Stimulated activated CD8-positive, alpha-beta memory T cell treated with anti-CD3 and anti-CD28 coated beads, Interleukin-15, amount 100 ng/mL, for 1 hour (primary cell): ENCODE results near the gene PARD3.
"Not testable (repeated sequence)": the region's sequence is repeated elsewhere in the genome, so short reads cannot be mapped to it uniquely, and the experiment has no call there.

Experiments used
- DNase-seq: peaks from one replicate; pipeline ENCODE4 v3.0.0-alpha.2; 2020; ENCODE audit warnings: low read depth

PARD3 gene

GRCh38 chr10:34420795-34421194 is 394.3 kb downstream of the PARD3 start:
- DNase-seq = no peak

GRCh38 chr10:34420273-34420672 is 394.8 kb downstream of the PARD3 start:
- no peak for DNase-seq

- DNase-seq = no peak
Measured at GRCh38 chr10:34415039-34415438, 400.1 kb downstream of the PARD3 start.

- no peak for DNase-seq
Measured at GRCh38 chr10:34413756-34414587, 401.1 kb downstream of the PARD3 start.

- DNase-seq = no peak
Measured at GRCh38 chr10:34413214-34413613, 401.9 kb downstream of the PARD3 start.

- DNase-seq = no peak
Measured at GRCh38 chr10:34408956-34409355, 406.1 kb downstream of the PARD3 start.

- no peak for DNase-seq
Measured at GRCh38 chr10:34408381-34408780, 406.7 kb downstream of the PARD3 start.

GRCh38 chr10:34407324-34407805 is 407.7 kb downstream of the PARD3 start:
- DNase-seq = no peak

GRCh38 chr10:34406463-34407323 is 408.4 kb downstream of the PARD3 start:
- DNase-seq = no peak

- no peak for DNase-seq
Measured at GRCh38 chr10:34405611-34406462, 409.3 kb downstream of the PARD3 start.

GRCh38 chr10:34403512-34403911 is 411.6 kb downstream of the PARD3 start:
- DNase-seq = no peak

GRCh38 chr10:34400075-34400474 is 415.0 kb downstream of the PARD3 start:
- no peak for DNase-seq

- no peak for DNase-seq
Measured at GRCh38 chr10:34399013-34399412, 416.1 kb downstream of the PARD3 start.

GRCh38 chr10:34397324-34397723 is 417.8 kb downstream of the PARD3 start:
- DNase-seq = no peak

- no peak for DNase-seq
Measured at GRCh38 chr10:34396663-34397062, 418.4 kb downstream of the PARD3 start.

GRCh38 chr10:34392641-34393170 is 422.4 kb downstream of the PARD3 start:
- no peak for DNase-seq

- DNase-seq = not testable (repeated sequence)
Measured at GRCh38 chr10:34391168-34391567, 423.9 kb downstream of the PARD3 start.

- DNase-seq = no peak
Measured at GRCh38 chr10:34389801-34390200, 425.3 kb downstream of the PARD3 start.

- DNase-seq = no peak
Measured at GRCh38 chr10:34386921-34387320, 428.2 kb downstream of the PARD3 start.

GRCh38 chr10:34384372-34384771 is 430.7 kb downstream of the PARD3 start:
- no peak for DNase-seq

GRCh38 chr10:34382626-34383025 is 432.5 kb downstream of the PARD3 start:
- no peak for DNase-seq

GRCh38 chr10:34380856-34381255 is 434.2 kb downstream of the PARD3 start:
- DNase-seq = no peak
